Right atrium auricular region (tissue), 2 donors: ENCODE results near the gene GAMT. TPM values are rescaled to one million over a fixed set of nuclear protein-coding genes. Genes with fewer than 3 reads are reported as not detected.

Source experiments
- DNase-seq: peaks from one replicate; pipeline ENCODE4 v3.0.0-alpha.2; 2019; ENCODE audit warnings: low spot score
- H3K27ac ChIP-seq, 2 donors: fragments of 200-600 bp; sonication (generic); 1 replicate in 1 of 2; 2 replicates in 1 of 2; pipeline ENCODE4 v1.5.1; 2016 to 2019
- H3K27me3 ChIP-seq, 2 donors: fragments of 200-600 bp; sonication (generic); one replicate each; pipeline versions ENCODE4 v1.5.1 to v1.6.0; 2017 to 2019
- H3K36me3 ChIP-seq: fragments of 200-600 bp; sonication (generic); one replicate; pipeline ENCODE4 v1.5.1; 2016
- H3K4me1 ChIP-seq, 2 donors: fragments of 200-600 bp; sonication (generic); one replicate each; pipeline versions ENCODE4 v1.5.1 to v1.6.0; 2017 to 2019
- H3K4me3 ChIP-seq, 2 donors: fragments of 200-600 bp; sonication (generic); 1 replicate in 1 of 2; 2 replicates in 1 of 2; pipeline ENCODE4 v1.5.1; 2017 to 2019; ENCODE audit warnings: mild to moderate bottlenecking in 1 of 2, moderate library complexity in 1 of 2
- H3K9me3 ChIP-seq, 2 donors: fragments of 200-600 bp; sonication (generic); one replicate each; pipeline ENCODE4 v1.5.1; 2019
- CTCF ChIP-seq, 2 donors: fragments of 200-600 bp; sonication (generic); IDR thresholded peaks; one replicate each; pipeline ENCODE4 v1.5.1; 2019; ENCODE audit warnings: antibody characterized with exemption in 2 of 2
- total RNA-seq, 2 donors: library from RNA; depleted of rRNA; stranded (reverse); fragments of >200 nt; gene quantifications; one replicate each; pipeline ENCODE4 v1.1.0, GENCODE V29; 2016

Gene GAMT
- total RNA-seq, 2 donors from 2014 or later: 45.8 to 92.5 TPM

GRCh38 chr19:1400281-1401137 lies 833 bp downstream of the GAMT start:
- Histone ChIP-seq H3K27me3 (no peaks in the 10 kb centered on the region), H3K4me3 (peak overlapping the region; percentile 45 to 76), H3K36me3 (no peaks in the 10 kb centered on the region), H3K4me1 (peaks cover 0 to 47% of the 10 kb centered on the region in 2 donors), H3K27ac (peak overlapping the region; percentile 65 to 81), H3K9me3 (no peaks in the 10 kb centered on the region)
- TF ChIP-seq CTCF (IDR thresholded peaks at IDR 0.05): no peak
- no peak for DNase-seq

- H3K36me3 ChIP-seq: peaks cover 2% of the 10 kb centered on the region
- H3K27ac ChIP-seq: no peak overlapping the region
- no peak for DNase-seq
- no peaks in the 10 kb centered on the region for H3K27me3 ChIP-seq
- no peak for TF ChIP-seq CTCF (IDR thresholded peaks at IDR 0.05)
- H3K4me1 ChIP-seq: peaks cover 0 to 52% of the 10 kb centered on the region in 2 donors
- H3K9me3 ChIP-seq: no peaks in the 10 kb centered on the region
- no peak overlapping the region for H3K4me3 ChIP-seq
These were observed 1.6 kb downstream of the GAMT start for GRCh38 chr19:1399745-1400144.

- TF ChIP-seq CTCF (IDR thresholded peaks at IDR 0.05): no peak
- no peaks in the 10 kb centered on the region for H3K27me3 ChIP-seq
- no peak overlapping the region for H3K27ac ChIP-seq
- DNase-seq: no peak
- peaks cover 8% of the 10 kb centered on the region for H3K36me3 ChIP-seq
- H3K9me3 ChIP-seq: no peaks in the 10 kb centered on the region
- peaks cover 0 to 52% of the 10 kb centered on the region in 2 donors for H3K4me1 ChIP-seq
- H3K4me3 ChIP-seq: no peak overlapping the region
These were observed 2.3 kb downstream of the GAMT start for GRCh38 chr19:1399079-1399478.

GRCh38 chr19:1397838-1398237 lies 3.5 kb downstream of the GAMT start:
- DNase-seq: no peak
- Histone ChIP-seq H3K4me1 (peaks cover 0 to 52% of the 10 kb centered on the region in 2 donors), H3K36me3 (peaks cover 21% of the 10 kb centered on the region), H3K27ac (no peak overlapping the region), H3K4me3 (no peak overlapping the region), H3K27me3 (no peaks in the 10 kb centered on the region), H3K9me3 (no peaks in the 10 kb centered on the region)
- TF ChIP-seq CTCF (IDR thresholded peaks at IDR 0.05): no peak

GRCh38 chr19:1396768-1397679 lies 4.3 kb downstream of the GAMT start:
- H3K9me3 ChIP-seq: no peaks in the 10 kb centered on the region
- H3K4me1 ChIP-seq: peaks cover 0 to 44% of the 10 kb centered on the region in 2 donors
- no peaks in the 10 kb centered on the region for H3K27me3 ChIP-seq
- TF ChIP-seq CTCF (IDR thresholded peaks at IDR 0.05): no peak
- peaks cover 29% of the 10 kb centered on the region for H3K36me3 ChIP-seq
- no peak for DNase-seq
- H3K4me3 ChIP-seq: no peak overlapping the region
- no peak overlapping the region for H3K27ac ChIP-seq
